Endometrial microvascular endothelial cells (primary cell): ENCODE measurements around the gene JUND. TPM values are rescaled to one million over a fixed set of nuclear protein-coding genes. Genes with fewer than 3 reads are reported as not detected.

Experiments used
- in situ Hi-C: cut with HindIII; loops from 2 replicates; pipeline ENCODE4 v1.10.0; 2017; ENCODE audit warnings: low sequenced_read_pairs, low pct_unique_long_range_greater_than_20kb; ENCODE audit errors: inconsistent ontology term
- total RNA-seq: library from RNA; depleted of rRNA; stranded (reverse); fragments of >200 nt; gene quantifications from one replicate; pipeline ENCODE4 v1.2.3, GENCODE V29; 2015; ENCODE audit errors: inconsistent ontology term

The JUND gene
- total RNA-seq, 1 donor from 2014 or later, result 99.6 TPM

GRCh38 chr19:18292810-18293641, 11.6 kb upstream of the JUND start:
- in situ Hi-C loops, result no loop called here

DNA sequence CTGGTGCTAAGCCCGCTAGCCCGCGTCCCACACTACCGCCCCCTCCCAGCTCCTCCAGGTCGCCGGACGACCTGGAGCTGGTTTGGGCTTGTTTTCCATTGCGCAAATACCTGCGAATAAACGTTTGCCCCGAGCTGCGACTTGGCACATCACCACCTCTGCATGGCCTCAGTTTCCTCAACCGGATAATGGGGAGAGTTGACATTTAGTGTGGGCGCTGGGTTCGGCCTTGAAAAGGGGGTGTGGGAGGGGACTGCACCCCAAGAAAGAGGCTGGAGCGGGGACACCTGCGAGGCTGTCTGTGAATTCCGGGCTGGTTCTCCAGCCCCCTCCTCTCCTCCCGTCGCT, 11.0 kb upstream of the JUND start:
- in situ Hi-C loops, result no loop called here

- in situ Hi-C loops, result no loop called here
Observed at GRCh38 chr19:18291590-18292461, 10.4 kb upstream of the JUND start.

- in situ Hi-C loops, result no loop called here
Observed at GRCh38 chr19:18291019-18291524, 9.7 kb upstream of the JUND start.

DNA sequence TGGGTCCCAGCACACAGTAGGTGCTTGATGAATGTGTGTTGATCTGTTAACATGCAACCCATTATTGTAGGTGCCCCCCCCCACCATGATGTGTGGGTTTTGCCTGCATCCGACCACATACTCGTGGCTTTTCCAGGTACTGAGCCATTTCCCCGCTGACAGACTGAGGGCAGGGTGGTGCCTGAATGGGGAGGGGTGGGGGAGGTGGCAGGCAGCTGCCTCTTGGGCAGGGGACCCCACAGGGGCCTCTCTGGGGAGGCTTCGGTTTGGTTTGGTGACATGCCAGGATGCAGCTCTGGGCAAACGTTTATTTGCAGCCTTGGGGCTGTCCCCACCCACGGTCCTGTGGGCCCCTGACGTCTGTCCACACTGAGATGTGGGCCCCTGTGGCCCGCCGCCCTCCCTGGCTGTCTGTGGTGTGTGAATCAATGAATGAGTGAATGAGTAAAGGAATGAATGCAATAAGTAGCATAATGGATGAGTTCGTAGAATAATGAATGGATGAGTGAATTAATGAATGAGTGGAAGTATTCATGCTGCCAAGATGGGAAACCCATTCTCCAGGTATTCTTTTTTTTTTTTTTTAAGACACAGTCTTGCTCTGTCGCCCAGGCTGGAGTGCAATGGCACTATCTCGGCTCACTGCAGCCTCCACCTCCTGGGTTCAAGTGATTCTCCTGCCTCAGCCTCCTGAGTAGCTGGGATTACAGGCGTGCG, 9.0 kb upstream of the JUND start:
- in situ Hi-C loops, result no loop called here

DNA sequence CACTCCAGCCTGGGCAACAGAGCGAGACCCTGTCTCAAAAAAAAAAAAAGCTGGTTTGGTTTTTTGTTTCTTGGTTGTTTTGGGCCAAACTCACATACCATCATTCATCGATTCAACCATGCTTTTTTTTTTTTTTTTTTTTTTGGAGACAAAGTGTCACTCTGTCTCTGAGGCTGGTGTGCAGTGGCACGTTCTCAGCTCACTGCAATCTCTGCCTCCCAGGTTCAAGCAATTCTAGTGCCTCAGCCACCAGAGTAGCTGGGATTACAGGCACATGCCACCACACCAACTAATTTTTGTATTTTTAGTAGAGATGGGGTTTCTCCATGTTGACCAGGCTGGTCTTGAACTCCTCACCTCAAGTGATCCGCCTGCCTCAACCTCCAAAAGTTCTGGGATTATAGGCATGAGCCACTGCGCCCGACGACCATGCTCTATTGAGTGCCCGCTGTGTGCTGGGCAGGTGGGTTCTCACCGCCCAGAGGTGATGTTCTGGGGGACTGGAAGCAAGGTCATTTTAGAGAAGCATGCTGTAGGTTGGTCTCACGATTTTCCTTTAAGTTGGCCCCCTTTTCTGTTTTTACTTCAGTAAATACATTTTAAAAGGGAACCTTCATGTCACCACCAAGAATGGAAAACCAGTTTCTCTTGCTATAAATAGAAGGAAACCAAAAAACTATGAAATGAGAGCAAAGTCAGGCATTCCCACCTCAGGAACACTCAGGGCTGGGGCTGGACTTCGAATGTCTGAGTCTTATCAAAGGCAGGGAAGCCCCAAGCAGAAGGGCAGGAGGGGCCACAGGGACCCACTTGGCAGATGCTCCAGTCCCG, 8.3 kb upstream of the JUND start:
- in situ Hi-C loops, result no loop called here

DNA sequence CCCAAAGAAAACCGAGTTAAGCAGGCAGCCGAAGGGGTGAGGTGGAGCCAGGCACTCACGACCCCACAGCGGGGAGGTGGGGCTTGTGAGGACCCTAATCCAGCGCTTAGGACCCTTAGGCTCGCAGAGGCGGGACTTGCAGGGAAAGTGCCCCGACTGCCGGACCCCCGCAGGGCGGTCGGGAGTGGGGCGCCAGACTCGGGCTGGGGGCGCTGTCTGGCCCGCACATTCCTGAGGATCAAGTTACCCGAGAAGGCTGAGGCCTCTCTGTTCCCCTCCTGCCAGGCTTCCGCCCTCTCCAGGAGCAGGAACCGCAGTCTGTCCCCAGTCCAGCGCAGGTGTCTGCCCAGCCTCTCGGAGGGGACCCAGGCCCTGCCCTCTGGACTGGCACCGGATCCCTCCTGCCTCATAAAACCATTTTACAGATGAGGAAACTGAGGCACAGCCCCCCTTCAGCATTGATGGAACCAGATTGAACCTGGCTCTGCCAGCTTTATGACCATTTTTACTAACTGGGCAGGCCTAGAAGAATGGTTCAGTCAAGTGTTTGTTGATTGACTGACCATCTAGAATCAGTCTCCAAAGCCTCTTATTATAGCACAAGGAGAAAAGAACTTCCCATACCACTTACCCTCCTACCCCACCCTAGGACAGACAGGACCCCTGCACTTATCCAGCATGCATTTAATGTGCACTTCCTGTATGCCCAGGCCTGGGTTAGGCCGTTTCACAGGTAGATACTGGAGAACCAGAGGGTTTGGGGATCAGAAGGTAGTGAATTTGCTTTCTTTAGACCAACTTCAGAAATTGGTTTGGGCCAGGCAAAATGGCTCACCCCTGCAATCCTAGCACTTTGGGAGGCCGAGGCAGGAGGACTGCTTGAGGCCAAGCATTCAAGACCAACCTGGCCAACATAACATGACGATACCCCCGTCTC, 6.7 kb upstream of the JUND start:
- in situ Hi-C loops, result no loop called here

- in situ Hi-C loops, result no loop called here
Observed at GRCh38 chr19:18286973-18287635, 5.7 kb upstream of the JUND start.

DNA sequence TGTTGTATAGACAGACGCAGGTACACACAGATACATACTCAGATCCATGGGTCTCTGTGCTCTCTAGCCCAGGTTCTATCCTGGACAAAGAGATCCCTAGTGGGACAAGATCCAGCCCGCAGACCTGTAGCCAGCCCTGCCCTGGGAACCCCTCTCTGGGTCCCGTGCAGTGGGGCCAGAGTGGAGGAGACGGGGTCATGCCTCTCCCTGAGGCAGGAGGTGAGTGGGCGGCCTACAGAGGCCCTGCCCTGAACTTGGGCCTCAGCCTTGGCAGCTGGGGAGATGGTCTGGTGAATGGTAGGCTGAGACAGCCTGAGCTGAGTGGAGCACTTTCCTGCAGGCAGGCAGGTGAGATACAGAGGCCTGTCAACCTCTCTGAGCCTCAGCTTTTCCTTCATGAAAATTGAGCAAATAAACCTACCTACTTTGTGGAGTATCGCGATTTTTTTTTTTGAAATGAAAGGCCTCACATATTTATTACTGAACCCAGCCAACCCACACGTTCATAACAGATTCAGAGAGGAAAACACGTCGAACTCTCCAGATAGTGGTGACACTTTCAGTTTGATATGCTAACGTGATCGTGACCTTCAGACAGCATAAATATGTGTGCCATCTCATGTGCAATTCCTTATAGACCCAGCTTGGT, 3.4 kb upstream of the JUND start:
- in situ Hi-C loops, result no loop called here

DNA sequence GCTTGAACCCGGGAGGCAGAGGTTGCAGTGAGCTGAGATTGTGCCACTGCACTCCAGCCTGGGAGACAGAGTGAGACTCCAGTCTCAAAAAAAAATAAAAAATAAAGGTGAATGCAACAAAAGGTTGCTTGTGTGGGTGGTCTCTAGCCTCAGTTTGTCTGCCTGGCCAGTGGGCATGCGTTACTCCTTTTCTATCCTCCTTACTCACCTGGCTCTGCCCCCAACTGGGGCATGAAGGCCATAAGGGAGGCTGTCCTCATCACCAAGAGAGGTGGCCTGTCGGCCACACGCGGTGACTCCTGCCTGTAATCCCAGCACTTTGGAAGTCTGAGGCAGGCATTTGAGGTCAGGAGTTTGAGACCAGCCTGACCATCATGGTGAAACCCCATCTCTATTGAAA, 1.9 kb upstream of the JUND start:
- in situ Hi-C loops, result no loop called here

GRCh38 chr19:18282788-18283141, 1.3 kb upstream of the JUND start:
- in situ Hi-C loops, result no loop called here

DNA sequence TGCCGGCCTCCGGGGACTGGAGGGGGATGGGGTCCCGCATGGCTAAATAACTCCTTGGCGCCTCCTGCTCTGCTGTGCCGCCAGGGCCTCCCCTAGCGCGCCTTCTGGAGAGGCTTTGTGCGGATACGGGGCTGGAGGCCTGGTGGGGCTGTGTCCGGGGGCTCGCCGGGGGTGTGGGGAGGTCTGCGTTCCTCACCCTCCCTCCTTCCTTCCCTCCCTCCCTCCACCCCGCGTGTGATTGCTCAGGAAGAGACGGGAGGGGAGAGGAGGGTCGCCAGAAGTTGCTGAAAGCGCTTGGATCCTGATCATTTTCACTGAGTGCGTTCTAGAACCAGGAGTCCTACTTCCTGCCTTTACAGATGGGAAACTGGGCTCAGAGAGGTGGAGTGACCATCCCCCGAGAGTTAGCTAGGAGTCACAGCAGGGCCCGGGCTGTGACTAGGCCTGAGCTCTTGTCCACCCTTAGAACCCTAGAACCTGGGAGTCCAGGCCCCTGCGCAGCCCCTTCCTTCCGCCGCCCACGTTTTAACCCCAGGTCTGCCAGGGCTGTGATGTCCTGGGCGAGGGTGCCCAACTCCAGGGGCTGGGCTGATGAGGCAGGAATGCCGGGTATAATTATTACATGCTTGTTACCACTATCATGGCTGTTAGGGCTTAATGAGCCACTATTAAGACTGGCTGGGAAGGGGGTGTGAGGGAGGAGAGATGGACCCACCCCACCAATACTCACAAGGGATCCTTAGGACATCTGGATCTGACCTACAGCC, 782 bp upstream of the JUND start:
- in situ Hi-C loops, result no loop called here

DNA sequence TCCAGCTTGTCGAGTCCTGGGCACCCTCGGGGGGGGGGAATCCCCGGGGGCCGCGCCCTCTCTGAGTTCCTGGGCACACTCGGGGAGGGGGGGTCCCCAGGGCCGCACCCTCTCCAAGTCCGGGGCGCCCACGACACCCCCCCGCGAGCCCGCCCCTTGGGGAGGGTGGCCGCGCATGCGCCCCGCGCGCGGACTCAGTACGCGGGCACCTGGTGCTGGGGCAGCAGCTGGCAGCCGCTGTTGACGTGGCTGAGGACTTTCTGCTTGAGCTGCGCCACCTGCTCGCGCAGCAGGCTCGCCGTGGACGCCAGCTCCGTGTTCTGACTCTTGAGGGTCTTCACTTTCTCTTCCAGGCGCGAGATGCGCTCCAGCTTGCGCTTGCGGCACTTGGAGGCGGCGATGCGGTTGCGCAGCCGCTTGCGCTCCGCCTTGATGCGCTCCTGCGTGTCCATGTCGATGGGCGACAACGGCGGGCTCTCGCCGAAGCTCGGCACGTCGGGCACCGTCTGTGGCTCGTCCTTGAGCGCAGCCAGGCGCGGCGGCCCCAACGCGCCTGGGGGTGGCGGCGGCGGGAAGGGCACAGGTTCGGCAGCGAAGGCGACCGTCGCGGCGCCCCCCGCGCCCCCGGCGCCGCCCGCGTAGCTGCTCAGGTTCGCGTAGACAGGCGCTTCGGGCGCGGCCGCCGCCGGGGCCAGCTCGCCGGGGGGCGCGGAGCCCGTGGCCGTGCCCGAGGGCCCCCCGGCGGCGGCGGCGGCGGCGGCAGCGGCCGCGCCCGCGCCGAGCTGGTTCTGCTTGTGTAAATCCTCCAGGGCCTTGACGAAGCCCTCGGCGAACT, 958 bp downstream of the JUND start:
- in situ Hi-C loops, result no loop called here

DNA sequence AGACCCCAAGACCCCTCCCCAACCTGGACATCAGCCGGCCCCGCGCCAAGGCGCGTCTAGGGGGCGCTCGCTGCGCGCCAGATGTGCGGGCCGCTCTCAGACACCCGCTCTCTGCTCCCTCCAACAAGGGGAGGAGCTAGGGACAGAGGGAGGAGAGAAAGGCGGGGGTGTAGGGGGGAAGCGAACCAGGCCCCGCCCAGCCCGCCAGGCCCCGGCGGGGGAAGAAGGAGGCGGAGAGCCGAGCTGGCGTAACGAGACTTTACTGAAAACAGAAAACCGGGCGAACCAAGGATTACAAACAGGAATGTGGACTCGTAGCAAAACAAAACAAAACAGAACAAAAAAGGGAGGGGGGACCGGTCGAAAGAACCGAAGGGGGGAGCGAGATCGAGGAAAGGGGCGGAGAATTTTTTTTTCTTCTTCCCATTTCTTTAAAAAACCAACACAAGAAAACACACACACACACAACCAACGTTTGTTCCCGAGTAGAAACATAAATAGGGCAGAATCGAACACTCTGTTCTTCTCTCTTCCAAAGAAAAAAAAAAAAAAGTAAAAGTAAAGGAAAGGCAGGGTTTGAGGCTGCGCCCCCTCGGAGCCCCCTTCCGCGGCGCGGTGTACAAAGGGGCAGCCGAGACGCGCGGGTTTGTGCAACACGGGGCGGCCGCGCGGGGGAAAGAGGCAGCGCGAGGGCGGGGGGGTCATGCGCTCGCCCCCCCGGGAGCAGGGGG, 1.7 kb downstream of the JUND start:
- in situ Hi-C loops, result no loop called here

DNA sequence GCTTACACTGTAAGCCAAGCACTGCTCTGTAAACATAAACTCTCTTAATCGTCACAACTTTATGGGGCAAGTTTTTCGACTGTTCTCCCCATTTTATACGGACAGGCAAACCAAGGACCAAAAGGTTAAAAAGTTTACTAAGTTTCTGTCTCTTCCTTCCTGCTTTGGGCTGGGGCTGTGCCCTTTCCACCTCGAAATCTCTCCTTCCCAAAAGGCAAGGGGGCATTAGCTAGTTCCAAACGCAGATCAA, 2.2 kb downstream of the JUND start:
- in situ Hi-C loops, result no loop called here
